ENCODE measurements around the gene TMEM131.

TMEM131 gene

GRCh38 chr2:97735161-97735561, 260.6 kb downstream of the TMEM131 start:
- Histone ChIP-seq H3K4me1 (no peaks in the 10 kb centered on the region), H3K36me3 (no peaks in the 10 kb centered on the region), H3K27me3 (no peaks in the 10 kb centered on the region)

DNA sequence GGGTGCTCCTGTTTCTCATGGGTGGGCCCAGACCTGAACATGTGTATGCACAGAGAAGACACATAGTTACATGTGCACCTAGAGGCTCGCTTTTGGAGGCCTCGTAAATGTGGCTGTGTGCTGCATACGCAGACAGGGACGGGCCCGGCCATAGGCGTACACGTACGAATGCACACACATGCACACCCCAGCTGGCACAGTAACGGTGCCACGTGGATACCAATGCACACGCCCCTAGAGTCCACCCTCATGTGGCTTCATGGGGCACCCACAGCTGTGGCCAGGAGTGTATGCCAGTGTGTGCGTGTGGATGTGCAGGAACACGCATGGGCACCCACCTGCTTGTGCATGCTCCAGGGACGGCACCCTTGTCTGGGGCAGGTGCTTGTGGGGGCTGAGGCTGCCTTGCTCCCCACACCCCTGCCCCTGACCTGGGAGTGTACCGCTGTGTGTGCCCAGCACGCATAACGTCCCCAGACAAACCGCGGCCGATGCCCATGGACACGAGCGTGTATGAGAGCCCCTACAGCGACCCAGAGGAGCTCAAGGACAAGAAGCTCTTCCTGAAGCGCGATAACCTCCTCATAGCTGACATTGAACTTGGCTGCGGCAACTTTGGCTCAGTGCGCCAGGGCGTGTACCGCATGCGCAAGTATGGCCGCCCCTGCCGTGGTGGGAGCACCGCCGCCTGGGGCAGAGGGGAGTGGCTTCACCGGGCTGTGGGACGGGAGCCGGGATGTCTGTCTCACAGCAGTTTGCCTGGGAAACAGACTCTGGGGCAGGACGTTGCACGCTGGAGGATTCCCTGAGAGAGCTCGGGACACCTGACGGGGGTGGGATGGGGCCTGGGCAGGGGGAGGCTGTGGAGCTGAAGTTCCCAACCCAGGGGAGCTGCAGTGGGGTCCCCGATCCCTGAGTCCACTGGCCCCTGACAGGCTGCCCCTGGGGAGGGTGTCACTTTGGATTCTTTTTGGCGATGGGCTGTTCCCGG, 261.4 kb downstream of the TMEM131 start:
- Histone ChIP-seq H3K9me3 (no peaks in the 10 kb centered on the region), H3K4me3 (ENCODE audit: low read depth, low read length) (no peak overlapping the region), H3K4me1 (no peaks in the 10 kb centered on the region), H3K27me3 (no peaks in the 10 kb centered on the region), H3K36me3 (no peaks in the 10 kb centered on the region)
- no peak for TF ChIP-seq CTCF (IDR thresholded peaks at IDR 0.05; ENCODE audit: low read depth, low read length)
- DNase-seq: no peak

More at GRCh38 chr2:97735161-97735561, 260.6 kb downstream of the TMEM131 start:
- H3K4me3 ChIP-seq (ENCODE audit: low read depth, low read length): no peak overlapping the region
- DNase-seq: no peak
- H3K9me3 ChIP-seq: no peaks in the 10 kb centered on the region
- TF ChIP-seq CTCF (IDR thresholded peaks at IDR 0.05; ENCODE audit: low read depth, low read length): no peak

DNA sequence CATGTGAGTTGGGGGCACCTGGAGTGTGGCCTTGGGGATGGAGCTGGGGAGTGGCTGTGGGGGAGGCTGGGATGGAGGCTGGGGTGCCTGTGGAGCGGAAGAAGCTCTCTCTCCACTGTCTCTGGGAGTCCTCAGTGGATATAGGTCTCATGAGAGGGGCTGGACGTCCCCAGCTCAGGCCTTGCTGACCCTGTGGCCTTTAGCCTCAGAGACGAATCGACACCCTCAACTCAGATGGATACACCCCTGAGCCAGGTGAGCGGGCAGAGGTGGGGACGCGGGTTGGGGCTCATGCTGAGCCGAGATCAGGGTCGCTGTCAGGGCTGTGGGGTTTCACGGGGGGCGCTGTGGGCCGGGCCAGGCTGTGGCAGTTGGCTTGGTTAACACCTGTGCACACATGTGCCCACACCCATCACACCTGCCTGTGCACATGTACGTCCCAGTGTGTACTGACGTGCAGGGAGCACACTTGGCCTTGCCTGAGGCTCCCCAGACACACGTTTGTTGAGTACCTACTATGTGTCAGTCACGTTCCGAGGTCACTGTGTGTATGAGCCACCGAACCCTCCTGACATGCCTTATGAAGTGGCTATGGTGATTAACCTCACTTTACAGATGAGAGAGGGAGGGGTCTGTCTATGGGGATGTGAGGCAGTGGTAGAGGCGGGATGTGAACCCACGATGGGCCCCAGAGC, 262.3 kb downstream of the TMEM131 start:
- no peak overlapping the region for H3K4me3 ChIP-seq (ENCODE audit: low read depth, low read length)
- DNase-seq: no peak
- H3K9me3 ChIP-seq: no peaks in the 10 kb centered on the region
- H3K4me1 ChIP-seq: no peaks in the 10 kb centered on the region
- no peak for TF ChIP-seq CTCF (IDR thresholded peaks at IDR 0.05; ENCODE audit: low read depth, low read length)
- H3K36me3 ChIP-seq: no peaks in the 10 kb centered on the region
- no peaks in the 10 kb centered on the region for H3K27me3 ChIP-seq

DNA sequence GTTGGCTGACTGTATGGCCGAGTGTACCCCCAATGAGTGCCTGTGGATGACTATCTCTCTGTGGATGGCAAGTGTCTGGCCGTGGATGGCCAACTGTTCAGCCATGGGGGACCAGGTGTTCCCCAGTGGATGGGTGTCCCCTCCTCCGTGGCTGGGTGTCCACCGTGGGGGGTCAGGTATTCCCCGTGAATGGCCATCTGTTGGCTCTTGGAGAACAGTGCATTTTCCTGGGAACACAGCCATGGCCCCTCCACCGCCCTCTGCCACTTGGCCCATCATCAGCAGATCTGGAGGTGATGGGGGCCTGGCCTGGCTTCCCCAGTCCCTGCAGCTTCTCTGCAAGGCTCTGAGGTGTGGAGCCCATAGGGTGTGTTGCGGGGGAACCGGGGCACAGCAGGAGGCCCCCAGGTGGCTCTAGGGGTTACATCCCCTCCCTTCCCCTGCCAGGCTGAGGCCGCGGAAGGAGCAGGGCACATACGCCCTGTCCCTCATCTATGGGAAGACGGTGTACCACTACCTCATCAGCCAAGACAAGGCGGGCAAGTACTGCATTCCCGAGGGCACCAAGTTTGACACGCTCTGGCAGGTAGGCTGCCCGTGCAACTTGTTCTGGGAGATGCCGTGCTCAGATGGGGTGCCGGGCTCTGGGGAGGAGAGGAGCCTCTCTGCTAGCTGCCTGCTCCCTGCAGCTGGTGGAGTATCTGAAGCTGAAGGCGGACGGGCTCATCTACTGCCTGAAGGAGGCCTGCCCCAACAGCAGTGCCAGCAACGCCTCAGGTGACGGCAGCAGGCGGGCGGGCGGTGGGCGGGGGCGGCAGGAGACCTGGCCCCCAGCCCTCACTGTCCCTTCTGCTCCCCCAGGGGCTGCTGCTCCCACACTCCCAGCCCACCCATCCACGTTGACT, 263.1 kb downstream of the TMEM131 start:
- no peak for TF ChIP-seq CTCF (IDR thresholded peaks at IDR 0.05; ENCODE audit: low read depth, low read length)
- no peak for DNase-seq
- H3K4me1 ChIP-seq: no peaks in the 10 kb centered on the region
- no peaks in the 10 kb centered on the region for H3K27me3 ChIP-seq
- no peaks in the 10 kb centered on the region for H3K36me3 ChIP-seq
- H3K4me3 ChIP-seq (ENCODE audit: low read depth, low read length): no peak overlapping the region
- H3K9me3 ChIP-seq: no peaks in the 10 kb centered on the region

- Histone ChIP-seq H3K4me3 (ENCODE audit: low read depth, low read length) (no peak overlapping the region), H3K36me3 (no peaks in the 10 kb centered on the region), H3K27me3 (no peaks in the 10 kb centered on the region), H3K9me3 (no peaks in the 10 kb centered on the region), H3K4me1 (no peaks in the 10 kb centered on the region)
- DNase-seq: no peak
- TF ChIP-seq CTCF (IDR thresholded peaks at IDR 0.05; ENCODE audit: low read depth, low read length): no peak
Measured at GRCh38 chr2:97731274-97732020, 264.3 kb downstream of the TMEM131 start.
